ACHN (cell line): ENCODE data around the gene SLC24A3.

Experiments used
- DNase-seq: peaks from one replicate; pipeline ENCODE4 v3.0.0-alpha.2; 2015
- in situ Hi-C: cut with HindIII; loops from 2 replicates; pipeline ENCODE4 v1.10.0; 2017; ENCODE audit warnings: low sequenced_read_pairs, low pct_ligation_motif_present, low pct_unique_long_range_greater_than_20kb

SLC24A3 gene

GRCh38 chr20:19322061-19322985, 109.9 kb downstream of the SLC24A3 start:
- in situ Hi-C loops, result no loop called here
- DNase-seq, result no peak

- DNase-seq, result no peak
- in situ Hi-C loops, result no loop called here
Observed at GRCh38 chr20:19327401-19327800, 115.0 kb downstream of the SLC24A3 start.

- in situ Hi-C loops, result no loop called here
Observed at GRCh38 chr20:19328676-19329075, 116.2 kb downstream of the SLC24A3 start.

GRCh38 chr20:19330038-19330437, 117.6 kb downstream of the SLC24A3 start:
- in situ Hi-C loops, result no loop called here
- DNase-seq, result no peak

More at GRCh38 chr20:19328676-19329075, 116.2 kb downstream of the SLC24A3 start:
- DNase-seq, result no peak

GRCh38 chr20:19330731-19331130, 118.3 kb downstream of the SLC24A3 start:
- DNase-seq, result no peak

GRCh38 chr20:19333563-19333962, 121.1 kb downstream of the SLC24A3 start:
- in situ Hi-C loops, result no loop called here
- DNase-seq, result no peak

More at GRCh38 chr20:19330731-19331130, 118.3 kb downstream of the SLC24A3 start:
- in situ Hi-C loops, result no loop called here

- DNase-seq, result no peak
- in situ Hi-C loops, result no loop called here
Observed at GRCh38 chr20:19335341-19335740, 122.9 kb downstream of the SLC24A3 start.

- DNase-seq, result no peak
- in situ Hi-C loops, result no loop called here
Observed at GRCh38 chr20:19335916-19336315, 123.5 kb downstream of the SLC24A3 start.

- DNase-seq, result no peak
- in situ Hi-C loops, result no loop called here
Observed at GRCh38 chr20:19336631-19337030, 124.2 kb downstream of the SLC24A3 start.

- no peak for DNase-seq
- in situ Hi-C loops, result no loop called here
Observed at GRCh38 chr20:19338380-19338779, 125.9 kb downstream of the SLC24A3 start.

GRCh38 chr20:19338960-19339359, 126.5 kb downstream of the SLC24A3 start:
- no peak for DNase-seq
- in situ Hi-C loops, result no loop called here

- in situ Hi-C loops, result no loop called here
- no peak for DNase-seq
Observed at GRCh38 chr20:19341348-19342053, 129.1 kb downstream of the SLC24A3 start.

- in situ Hi-C loops, result no loop called here
- no peak for DNase-seq
Observed at GRCh38 chr20:19344341-19344740, 131.9 kb downstream of the SLC24A3 start.

GRCh38 chr20:19347943-19348456, 135.6 kb downstream of the SLC24A3 start:
- DNase-seq, result no peak
- in situ Hi-C loops, result no loop called here

- in situ Hi-C loops, result no loop called here
- DNase-seq, result no peak
Observed at GRCh38 chr20:19348582-19348981, 136.1 kb downstream of the SLC24A3 start.

- in situ Hi-C loops, result no loop called here
- no peak for DNase-seq
Observed at GRCh38 chr20:19349879-19350278, 137.4 kb downstream of the SLC24A3 start.

- no peak for DNase-seq
- in situ Hi-C loops, result no loop called here
Observed at GRCh38 chr20:19351542-19351941, 139.1 kb downstream of the SLC24A3 start.

- in situ Hi-C loops, result no loop called here
- DNase-seq, result no peak
Observed at GRCh38 chr20:19354950-19355349, 142.5 kb downstream of the SLC24A3 start.

GRCh38 chr20:19361790-19362189, 149.3 kb downstream of the SLC24A3 start:
- no peak for DNase-seq
- in situ Hi-C loops, result no loop called here
